HuH-7.5 (cell line): Measurements from ENCODE around the gene NCS1.

ENCODE experiments used
- DNase-seq: peaks from one replicate; pipeline ENCODE4 v3.0.0; 2011; ENCODE audit warnings: low spot score

The NCS1 gene

GRCh38 chr9:130215341-130216119, 43.3 kb downstream of the NCS1 start:
- DNase-seq, result no peak

GRCh38 chr9:130217838-130218237, 45.6 kb downstream of the NCS1 start:
- DNase-seq, result no peak

DNA sequence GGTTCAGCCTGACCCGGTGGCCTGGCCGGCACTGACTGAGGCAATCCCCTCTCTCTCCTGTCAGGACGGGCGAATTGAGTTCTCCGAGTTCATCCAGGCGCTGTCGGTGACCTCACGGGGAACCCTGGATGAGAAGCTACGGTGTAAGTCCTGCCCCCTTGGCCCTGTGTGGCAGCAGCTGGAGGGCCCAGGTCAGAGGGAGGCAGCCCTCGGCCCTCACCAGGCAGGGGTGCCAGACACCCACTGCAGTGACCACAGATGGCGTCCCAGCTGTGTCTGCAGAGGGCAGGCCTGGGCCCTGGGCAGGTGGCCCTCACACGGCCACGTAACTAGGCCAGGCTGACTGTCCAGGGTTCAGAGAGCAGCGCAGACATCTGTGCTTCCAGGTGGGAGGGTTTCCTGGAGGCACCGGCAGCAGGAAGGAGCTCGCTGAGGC, 47.5 kb downstream of the NCS1 start:
- no peak for DNase-seq

DNA sequence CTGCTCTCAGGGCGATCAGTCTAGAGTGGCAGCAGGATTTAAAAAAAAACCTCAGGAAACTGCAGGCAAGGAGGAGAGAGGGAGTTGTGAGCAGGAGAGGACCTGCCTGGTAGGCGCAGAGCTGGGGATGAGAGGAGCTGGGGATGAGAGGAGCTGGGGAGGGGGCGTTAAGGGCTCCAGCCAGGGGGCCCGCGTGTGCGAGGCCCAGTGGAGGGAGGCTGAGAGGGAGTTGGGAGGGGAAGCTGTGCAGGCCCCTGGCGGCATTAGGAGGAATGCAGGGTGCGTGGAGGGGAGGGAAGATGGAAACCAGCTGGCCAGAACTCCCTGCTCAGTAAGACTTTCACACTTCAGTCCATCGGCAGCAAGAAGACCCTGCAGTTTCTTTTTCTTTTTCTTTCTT, 48.1 kb downstream of the NCS1 start:
- no peak for DNase-seq

- no peak for DNase-seq
Measured at GRCh38 chr9:130222833-130223232, 50.6 kb downstream of the NCS1 start.

GRCh38 chr9:130225071-130225470, 52.9 kb downstream of the NCS1 start:
- no peak for DNase-seq

DNA sequence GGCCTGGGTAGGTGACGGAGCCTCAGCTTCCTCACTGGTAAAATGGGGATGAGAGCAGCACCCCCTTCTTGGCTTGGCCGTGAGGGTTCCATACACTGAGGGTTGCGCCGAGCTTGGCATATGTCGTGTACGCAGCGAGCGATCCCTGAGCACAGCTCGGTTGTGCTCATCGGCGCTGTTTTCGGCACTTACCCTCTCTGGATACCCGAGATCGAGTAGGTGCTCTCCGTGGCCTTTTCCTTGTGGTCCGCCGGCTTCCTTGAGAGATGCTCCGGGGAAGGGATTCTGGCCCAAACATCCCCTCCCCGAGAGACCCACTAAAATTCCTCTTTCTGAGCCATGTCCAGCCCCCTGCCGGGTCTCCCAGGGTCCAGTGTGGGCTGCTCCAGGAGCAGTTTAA, 53.4 kb downstream of the NCS1 start:
- no peak for DNase-seq

DNA sequence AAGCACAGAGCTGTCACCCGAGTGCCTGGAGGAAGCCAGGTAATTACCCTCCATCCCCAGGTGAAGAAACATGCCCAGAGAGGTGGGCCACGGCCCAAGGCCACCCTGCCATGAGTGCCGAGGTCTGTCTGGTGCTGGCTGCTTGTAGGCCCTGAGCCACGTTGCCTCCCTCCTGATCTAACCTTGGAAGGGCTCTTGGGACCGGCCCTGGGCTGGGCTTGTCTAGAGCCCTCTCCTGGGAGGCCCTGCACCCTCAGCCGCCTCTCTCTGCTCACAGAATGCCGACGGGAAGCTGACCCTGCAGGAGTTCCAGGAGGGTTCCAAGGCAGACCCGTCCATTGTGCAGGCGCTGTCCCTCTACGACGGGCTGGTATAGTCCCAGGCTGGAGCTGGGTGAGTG, 53.9 kb downstream of the NCS1 start:
- DNase-seq, result no peak

- DNase-seq, result no peak
Measured at GRCh38 chr9:130227833-130228232, 55.6 kb downstream of the NCS1 start.

GRCh38 chr9:130229759-130230158, 57.6 kb downstream of the NCS1 start:
- DNase-seq, result no peak

DNA sequence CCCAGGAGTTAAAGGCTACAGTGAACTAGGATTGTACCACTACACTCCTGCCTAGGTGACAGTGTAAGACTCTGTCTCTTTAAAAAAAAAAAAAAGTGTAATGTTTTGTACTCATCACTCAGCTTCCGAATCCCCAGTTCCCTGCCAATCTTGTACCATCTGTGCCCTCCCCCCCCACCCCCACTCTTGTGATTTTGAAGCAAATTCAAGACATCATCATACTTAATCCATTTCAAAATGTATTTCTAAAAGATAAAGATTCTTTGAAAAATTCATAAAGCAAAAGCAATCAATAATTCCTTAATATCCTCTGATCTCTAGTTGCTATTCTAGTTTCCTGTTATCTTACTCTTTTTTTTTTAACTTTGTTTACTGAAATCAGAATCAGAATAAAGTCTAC, 58.4 kb downstream of the NCS1 start:
- DNase-seq, result no peak

GRCh38 chr9:130232899-130233586, 60.8 kb downstream of the NCS1 start:
- DNase-seq, result no peak

- DNase-seq, result no peak
Measured at GRCh38 chr9:130233587-130233945, 61.4 kb downstream of the NCS1 start.

DNA sequence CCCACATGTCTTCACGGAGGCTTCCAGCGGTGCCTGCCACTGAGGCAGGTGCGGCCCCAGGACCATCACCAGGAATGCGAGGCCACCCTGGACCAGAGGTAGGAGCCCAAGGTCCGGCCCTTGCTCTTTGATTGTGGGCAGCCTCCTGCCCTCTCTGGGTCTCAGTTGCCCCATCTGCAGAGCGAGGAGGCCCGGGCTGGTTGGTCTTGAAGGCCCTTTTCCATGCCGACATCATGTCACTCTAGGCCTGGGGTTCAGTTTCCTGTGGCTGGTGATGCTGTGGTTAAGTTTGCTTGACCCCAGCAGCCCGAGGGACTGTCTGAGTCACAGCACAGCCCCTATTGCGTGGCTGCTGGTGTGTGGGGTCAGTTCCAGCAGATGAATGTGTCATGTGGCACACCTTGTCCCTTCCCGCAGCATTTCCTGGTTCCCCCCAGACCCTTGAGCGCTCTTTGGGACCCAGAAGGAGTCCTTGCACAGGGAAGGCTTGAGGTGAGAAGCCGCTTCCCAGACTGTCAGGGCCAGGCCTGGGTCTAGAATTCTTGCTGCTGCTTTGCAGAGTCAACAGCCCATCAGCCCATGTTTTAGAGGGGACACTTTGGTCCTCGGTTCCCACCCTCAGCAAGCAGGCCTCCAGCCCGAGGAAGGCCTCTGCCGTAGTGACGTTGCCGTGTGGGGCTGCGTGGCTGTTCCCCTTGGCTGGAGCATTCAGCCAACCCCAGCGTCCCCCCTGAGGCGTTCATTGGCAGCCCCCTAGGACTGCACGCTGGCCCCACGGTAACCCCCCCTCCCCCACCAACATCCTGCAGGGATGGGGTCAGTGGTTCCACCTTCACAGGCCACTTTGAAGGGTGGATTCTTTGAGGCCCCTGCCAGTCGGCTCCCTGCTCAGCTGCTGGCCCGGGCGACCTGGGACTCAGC, 62.4 kb downstream of the NCS1 start:
- DNase-seq, result no peak

- DNase-seq, result peak; percentile 59
Measured at GRCh38 chr9:130235558-130236435, 63.6 kb downstream of the NCS1 start.

DNA sequence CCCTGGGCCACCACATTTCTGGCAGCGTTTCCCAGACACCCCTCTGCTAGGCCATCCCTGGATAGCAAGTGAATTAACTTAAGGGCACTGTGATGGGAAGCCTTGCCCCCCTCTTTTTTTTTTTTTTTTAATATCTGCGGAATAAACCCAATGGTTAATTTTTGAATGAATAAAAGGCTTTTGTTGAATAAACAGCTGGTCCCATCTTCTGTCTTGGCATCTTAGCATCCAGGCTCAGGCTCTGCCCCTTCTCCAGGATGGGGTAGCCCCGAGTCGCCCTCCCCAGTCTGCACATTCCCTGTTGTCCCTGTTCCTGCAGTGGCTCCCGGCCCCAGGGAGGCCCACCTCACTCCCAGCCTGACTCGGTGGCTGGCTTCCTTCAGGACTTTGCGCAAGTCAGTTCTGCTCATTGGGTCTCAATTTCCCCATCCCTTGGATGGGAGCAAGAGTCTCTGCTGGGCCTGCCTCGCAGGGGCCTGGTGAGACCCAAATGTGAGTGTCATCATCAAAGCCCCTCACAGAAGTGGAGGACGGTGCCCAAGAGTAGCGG, 64.3 kb downstream of the NCS1 start:
- no peak for DNase-seq

DNA sequence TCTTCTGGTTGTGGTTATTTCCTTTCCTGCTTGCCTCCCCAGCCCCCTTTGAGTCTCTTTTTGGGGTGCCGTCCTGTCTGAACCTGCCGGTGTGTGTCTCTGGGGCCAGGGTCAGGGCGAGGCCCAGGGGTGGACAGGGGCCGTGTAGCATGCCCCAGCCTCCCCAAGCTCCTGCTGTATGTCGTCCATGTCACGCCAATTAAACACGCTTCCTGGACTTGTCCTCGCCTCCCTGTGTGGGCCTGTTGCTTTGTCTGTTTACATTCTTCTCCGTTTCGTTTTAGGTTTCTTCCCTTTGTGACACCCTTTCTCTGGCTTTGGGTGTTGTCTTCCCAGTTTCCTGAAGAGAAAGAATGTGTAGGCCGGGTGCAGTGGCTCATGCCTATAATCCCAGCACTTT, 64.9 kb downstream of the NCS1 start:
- no peak for DNase-seq

DNA sequence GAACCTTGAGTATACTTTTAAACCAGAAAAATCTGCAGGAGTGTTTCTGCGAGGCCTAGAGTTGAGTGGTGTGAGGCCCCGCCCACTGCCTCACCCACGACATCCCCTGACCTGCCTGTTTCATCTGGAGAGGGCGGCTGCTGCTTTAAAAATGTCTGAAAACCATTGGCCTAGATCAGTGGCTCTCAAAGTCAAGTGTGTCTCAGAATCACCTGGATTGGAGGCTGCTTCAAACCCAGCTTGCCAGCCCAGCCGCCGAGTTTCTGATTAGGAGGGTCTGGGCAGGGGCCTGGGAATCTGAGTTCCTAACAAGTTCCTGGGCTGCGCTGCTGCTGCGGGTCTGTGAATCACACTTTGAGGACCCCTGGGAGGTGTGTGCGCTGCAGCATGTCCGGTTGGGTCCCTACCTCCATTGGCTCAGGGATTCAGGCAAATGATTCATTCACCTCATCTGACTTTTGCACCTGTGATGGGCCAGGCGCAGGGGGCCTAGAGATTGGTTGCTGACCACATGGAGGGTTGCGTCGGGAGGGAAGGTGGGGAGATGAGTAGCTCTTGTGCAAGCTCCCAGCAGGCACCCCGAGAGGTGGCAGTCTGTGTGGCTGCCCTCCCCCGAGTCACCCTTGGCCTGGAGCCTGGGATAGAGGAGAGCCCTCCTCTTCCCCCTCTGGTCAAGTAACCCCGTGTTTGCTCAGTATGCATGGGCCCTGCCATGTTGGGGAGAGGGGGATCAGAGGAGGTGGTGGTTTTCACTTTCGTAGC, 65.7 kb downstream of the NCS1 start:
- DNase-seq, result no peak

- no peak for DNase-seq
Measured at GRCh38 chr9:130239363-130239695, 67.1 kb downstream of the NCS1 start.

DNA sequence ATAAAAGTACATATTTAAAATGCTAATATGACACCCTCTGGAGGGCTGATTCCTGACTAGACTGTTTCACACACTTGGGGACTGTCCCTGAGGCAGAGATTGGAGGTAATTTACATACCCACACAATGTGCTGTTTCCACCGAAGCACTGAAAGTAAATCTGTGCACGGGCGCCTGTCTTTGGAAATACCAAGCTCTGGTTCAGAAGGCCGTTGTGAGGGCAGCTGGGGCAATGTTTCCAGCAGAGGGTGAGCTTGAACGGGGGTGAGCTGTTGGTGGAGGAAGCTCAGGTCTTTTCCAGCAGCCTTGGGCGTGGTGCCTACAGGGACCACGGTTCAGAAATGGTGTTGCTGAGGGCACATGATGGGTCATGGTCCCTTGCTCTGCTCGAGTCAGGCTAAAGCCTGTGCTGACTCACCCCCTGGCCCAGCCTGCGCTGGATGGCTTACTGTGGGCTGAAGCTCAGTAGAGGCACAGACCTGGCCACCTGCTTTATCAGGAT, 67.6 kb downstream of the NCS1 start:
- DNase-seq, result no peak
